NCI-H1436 (cell line): ENCODE measurements around the gene B4GALT5.
"Not testable (repeated sequence)": the region's sequence is repeated elsewhere in the genome, so short reads cannot be mapped to it uniquely, and the experiment has no call there.

Source experiments
- DNase-seq: peaks from one replicate; lab custom pipeline; 2025; lab: John Stamatoyannopoulos, UW

Gene B4GALT5

GRCh38 chr20:49729780-49730179, 16.1 kb upstream of the B4GALT5 start:
- no peak for DNase-seq

GRCh38 chr20:49727894-49728885, 14.5 kb upstream of the B4GALT5 start:
- no peak for DNase-seq

GRCh38 chr20:49727478-49727877, 13.8 kb upstream of the B4GALT5 start:
- DNase-seq = no peak

GRCh38 chr20:49725694-49726093, 12.0 kb upstream of the B4GALT5 start:
- DNase-seq = no peak

- DNase-seq = not testable (repeated sequence)
Observed at GRCh38 chr20:49725224-49725606, 11.5 kb upstream of the B4GALT5 start.

- DNase-seq = no peak
Observed at GRCh38 chr20:49724408-49725223, 10.9 kb upstream of the B4GALT5 start.

GRCh38 chr20:49723758-49724157, 10.1 kb upstream of the B4GALT5 start:
- DNase-seq = not testable (repeated sequence)

- not testable (repeated sequence) for DNase-seq
Observed at GRCh38 chr20:49721326-49721725, 7.6 kb upstream of the B4GALT5 start.

GRCh38 chr20:49715466-49715865, 1.8 kb upstream of the B4GALT5 start:
- no peak for DNase-seq

GRCh38 chr20:49712996-49713752, 504 bp downstream of the B4GALT5 start:
- DNase-seq = no peak

- DNase-seq = no peak
Observed at GRCh38 chr20:49712646-49712995, 1.1 kb downstream of the B4GALT5 start.

- DNase-seq = no peak
Observed at GRCh38 chr20:49712118-49712517, 1.6 kb downstream of the B4GALT5 start.

GRCh38 chr20:49711667-49711987, 2.1 kb downstream of the B4GALT5 start:
- DNase-seq = no peak

- no peak for DNase-seq
Observed at GRCh38 chr20:49710971-49711666, 2.6 kb downstream of the B4GALT5 start.

GRCh38 chr20:49707118-49707517, 6.6 kb downstream of the B4GALT5 start:
- DNase-seq = no peak

- no peak for DNase-seq
Observed at GRCh38 chr20:49706630-49707091, 7.0 kb downstream of the B4GALT5 start.

- DNase-seq = not testable (repeated sequence)
Observed at GRCh38 chr20:49705893-49706292, 7.8 kb downstream of the B4GALT5 start.

- DNase-seq = no peak
Observed at GRCh38 chr20:49705358-49705757, 8.3 kb downstream of the B4GALT5 start.

- no peak for DNase-seq
Observed at GRCh38 chr20:49704932-49705336, 8.7 kb downstream of the B4GALT5 start.

- no peak for DNase-seq
Observed at GRCh38 chr20:49701916-49702315, 11.8 kb downstream of the B4GALT5 start.

- no peak for DNase-seq
Observed at GRCh38 chr20:49701241-49701790, 12.4 kb downstream of the B4GALT5 start.
